Activated CD8-positive, alpha-beta memory T cell treated with anti-CD3 and anti-CD28 coated beads, Interleukin-2, amount 50 U/mL, for 24 hours (primary cell): ENCODE data around the gene NDST1.

Experiments
- DNase-seq: peaks from one replicate; pipeline ENCODE4 v3.0.0-alpha.2; 2020; ENCODE audit errors: extremely low read depth

NDST1 gene

GRCh38 chr5:150587856-150588595 lies 80.1 kb downstream of the NDST1 start:
- no peak for DNase-seq

DNA sequence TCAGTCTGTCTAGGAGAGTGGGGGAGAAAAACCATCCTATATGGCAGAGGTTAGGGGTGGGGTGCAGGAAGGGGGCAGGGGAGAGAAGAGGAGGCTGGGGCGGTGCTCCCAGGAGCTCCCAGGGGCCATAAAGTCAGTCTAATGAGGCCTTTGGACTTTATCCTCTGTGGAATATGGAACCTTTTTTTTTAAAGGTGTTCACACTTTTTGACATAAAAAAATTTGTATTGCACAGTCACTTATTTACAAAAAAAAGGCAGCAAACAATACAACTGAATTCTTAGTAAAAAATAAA lies 80.6 kb downstream of the NDST1 start:
- DNase-seq = no peak

- DNase-seq = no peak
Measured at GRCh38 chr5:150589862-150590601, 82.1 kb downstream of the NDST1 start.

GRCh38 chr5:150590979-150591695 lies 83.2 kb downstream of the NDST1 start:
- DNase-seq = no peak

- DNase-seq = no peak
Measured at GRCh38 chr5:150593593-150593992, 85.7 kb downstream of the NDST1 start.

- DNase-seq = no peak
Measured at GRCh38 chr5:150593996-150594395, 86.1 kb downstream of the NDST1 start.

DNA sequence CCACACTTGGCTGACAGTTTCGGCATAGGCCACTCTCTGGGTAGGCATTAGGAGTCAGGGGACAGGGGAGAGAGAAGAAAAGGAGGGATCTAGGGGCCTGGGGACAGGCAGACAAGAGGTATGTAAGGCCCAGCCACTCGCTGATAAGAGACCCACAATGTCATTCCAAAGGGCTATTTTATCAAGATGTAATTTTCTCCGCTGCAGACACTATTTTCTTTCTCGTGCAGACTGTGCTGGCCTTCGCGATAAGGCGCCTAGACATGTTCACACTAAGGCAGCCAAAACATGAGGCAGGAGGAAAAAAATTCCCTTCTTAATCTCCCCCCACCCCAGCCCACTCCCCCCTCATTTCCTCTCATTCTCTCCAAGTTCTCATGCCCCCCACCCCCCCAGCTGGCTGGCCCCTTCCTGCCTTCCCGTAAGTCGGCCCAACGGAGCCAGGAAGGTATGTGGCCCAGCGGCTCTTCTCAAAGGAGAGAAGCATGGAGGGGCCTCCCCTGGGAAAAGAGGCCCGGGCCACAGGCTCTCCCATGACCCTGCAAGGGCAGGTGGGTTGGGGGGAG lies 87.6 kb downstream of the NDST1 start:
- no peak for DNase-seq

DNA sequence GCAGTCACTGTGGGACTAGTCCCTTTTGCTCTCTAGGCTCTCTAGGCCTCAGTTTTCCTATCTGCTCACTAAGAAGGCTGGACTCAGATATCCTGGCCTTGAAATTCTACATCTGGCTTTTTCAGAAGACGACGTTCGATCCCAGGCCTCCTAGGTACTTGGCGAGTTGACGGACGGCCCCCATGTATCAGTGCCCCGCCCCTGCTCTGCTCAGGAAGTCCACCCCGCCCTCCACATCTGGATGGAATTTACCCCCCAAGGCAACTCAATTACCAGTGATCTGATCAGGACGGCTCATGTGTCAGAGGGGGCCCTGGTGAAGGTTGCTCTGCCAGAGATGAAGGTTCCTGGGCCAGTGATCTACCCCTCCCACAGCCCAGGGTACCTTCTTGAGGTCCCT lies 88.4 kb downstream of the NDST1 start:
- no peak for DNase-seq

GRCh38 chr5:150596826-150597225 lies 88.9 kb downstream of the NDST1 start:
- DNase-seq = no peak

- DNase-seq = no peak
Measured at GRCh38 chr5:150598006-150598405, 90.1 kb downstream of the NDST1 start.

- no peak for DNase-seq
Measured at GRCh38 chr5:150598821-150599273, 90.9 kb downstream of the NDST1 start.

DNA sequence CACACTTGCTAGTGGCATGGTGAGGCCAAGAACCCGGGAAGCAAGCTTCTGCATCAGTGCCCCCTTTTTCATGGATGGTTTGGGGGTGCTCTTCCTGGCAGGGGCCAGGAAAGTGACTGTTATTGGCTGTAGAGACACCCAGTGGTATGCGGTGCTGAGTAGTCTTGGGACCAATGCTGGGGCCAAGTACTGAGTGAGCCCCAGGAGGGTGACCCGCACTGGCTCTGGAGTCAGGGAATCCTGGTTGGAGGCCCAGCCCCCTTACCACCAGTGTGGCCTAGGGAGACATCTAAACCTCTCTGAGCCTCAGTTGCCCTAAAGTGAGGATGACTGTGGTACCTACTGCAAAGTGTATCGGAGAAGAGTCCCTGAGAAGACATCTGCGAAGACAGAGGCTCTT lies 91.3 kb downstream of the NDST1 start:
- DNase-seq = no peak

DNA sequence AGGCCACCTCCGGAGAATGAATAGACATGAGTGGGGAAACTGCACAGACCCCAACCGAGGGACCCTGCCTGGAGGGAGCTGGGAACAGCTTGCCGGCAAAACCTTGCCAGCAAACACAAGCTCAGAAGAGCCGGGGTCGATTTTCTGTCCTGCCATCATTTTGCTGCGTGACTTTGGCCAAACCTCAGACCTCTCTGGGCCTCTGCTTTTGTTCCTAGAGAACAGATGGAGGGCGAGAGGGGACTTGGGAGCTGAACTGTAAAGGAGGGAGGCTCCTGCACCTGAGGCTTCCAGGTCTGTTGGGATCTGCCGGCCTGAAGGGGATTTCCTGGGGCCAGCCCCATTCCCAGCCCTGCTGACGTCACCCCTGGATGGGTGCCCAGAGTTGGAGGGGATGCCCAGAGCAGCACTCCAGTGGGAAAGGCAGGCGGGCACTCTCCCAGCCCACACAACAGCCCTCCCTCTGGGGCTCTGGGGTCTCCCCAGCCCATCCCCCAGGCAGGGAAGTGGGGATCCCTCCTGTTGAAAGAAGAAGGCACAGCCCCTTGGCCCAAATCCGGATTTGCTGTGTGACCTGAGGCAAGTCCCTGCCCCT lies 92.1 kb downstream of the NDST1 start:
- DNase-seq = no peak

- no peak for DNase-seq
Measured at GRCh38 chr5:150600616-150601490, 92.9 kb downstream of the NDST1 start.

DNA sequence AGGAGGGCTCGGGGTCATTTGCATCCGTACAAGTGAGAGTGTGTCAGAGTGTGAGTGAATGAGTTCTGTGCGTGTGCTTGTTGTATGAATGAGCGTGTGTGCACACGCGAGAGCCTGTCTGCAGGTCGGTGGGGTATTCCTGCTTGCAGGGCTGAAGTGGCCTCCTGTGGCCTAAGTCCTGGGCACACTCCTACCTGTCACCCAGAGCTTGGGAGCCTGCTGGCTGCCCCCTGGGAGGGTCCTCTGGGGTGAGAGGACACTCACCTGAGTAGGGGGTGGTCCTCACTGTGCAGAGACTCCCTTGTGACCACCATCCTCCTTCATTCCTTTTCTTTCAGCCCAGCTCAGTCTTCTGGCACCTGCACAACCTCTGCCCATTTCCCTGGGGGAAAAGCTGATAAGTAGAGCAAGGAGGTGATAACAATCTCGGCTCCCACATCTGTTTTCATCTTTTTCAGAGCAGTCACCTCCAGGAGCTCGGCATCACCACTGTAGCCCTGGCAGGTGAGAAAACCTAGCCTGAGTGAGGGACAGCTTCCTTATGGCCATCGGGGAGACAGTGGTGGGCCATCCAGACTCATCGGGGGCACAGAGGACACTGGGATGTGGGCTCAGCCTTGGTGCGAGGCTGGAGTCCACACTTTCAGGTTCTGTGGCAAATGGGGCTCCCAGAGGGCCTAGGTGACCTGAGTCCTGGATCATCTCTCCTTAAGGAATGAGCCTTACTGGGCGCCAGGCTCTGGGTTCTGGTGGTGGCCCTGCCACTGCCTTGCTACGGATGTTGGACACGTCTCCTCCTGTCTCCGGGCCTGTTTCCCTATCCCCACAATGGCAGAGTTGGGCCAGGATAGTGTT lies 93.8 kb downstream of the NDST1 start:
- no peak for DNase-seq

- DNase-seq = no peak
Measured at GRCh38 chr5:150603052-150603451, 95.1 kb downstream of the NDST1 start.

DNA sequence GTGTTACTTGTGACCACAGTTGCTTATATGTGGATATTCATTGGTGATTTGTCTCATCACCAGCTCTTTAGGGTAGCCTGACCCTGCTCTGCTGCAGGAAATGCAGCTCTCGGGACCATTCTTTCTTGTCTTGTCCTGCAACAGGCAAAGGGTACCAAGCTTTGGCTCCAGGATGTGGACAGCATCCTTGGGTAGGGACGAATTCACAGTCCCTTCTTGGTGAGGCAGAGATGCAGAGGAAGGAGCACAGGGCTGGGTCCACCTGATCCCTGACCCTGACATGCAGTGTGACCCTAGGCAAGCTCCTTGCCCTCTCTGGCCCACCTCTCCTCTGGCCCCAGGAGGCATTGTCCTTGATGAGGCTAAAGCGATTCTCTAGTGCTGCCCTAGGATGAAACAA lies 95.6 kb downstream of the NDST1 start:
- no peak for DNase-seq

DNA sequence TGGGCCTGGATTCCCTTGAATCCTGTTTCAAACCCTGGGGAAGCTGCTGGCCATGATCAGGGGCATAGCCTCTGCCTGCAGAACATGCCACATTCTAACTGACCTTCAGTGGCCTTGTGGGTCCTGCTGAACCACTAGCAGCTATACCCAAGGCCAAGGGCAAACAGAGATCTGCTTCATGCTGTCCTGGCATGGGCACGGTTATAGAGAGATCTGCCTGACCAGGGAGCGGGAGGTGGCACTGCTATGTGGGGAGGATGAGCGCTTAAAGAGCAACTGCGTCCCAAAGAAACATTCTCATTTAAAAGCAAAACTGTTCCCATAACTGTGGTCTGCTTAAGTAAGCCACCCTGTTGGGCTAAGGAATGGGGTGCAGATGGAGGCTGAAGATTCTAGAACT lies 96.1 kb downstream of the NDST1 start:
- DNase-seq = no peak

- no peak for DNase-seq
Measured at GRCh38 chr5:150604894-150605440, 97.0 kb downstream of the NDST1 start.

GRCh38 chr5:150605546-150605945 lies 97.6 kb downstream of the NDST1 start:
- DNase-seq = no peak
